ENCODE measurements around the gene LYZL4.

The LYZL4 gene

DNA sequence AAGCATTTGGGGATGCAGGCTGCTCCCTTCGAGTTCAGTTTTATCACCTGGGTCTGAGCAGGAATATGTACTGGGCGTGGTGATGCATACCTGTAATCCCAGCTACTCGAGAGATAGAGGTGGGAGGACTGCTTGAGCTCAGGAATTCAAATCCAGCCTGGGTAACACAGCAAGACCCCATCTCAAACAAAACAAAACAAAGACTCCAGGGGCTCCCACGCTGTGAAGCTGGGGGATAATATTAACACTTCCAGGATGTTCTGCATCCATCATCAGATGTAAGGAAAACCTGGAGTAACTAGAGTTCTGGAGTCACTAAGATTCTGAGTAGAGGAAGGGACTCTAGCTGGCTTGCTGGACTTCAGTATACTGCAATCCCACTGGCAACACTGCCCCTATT is 40.6 kb downstream of the LYZL4 start:
- peak; percentile 45 for DNase-seq

DNA sequence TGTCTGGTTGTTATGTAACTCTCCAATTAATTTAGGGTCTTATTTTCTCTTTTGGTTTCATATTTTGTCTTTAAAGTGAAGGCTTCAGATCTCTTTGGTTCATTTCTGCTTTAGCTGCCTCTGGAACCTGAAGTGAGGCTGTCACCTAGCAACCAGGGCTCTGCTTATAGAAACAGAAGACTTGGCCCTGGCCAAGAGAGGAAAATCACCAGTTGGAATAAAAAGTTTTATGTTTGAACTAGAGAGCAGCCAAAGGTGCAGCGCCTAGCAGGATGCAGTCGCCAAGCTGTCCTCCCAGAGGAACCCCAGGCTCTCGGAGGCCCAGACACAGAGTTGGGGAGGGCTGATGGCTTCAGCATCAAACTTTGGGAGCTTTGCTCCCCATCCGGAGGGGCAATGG is 41.1 kb downstream of the LYZL4 start:
- peak; percentile 62 for DNase-seq

DNA sequence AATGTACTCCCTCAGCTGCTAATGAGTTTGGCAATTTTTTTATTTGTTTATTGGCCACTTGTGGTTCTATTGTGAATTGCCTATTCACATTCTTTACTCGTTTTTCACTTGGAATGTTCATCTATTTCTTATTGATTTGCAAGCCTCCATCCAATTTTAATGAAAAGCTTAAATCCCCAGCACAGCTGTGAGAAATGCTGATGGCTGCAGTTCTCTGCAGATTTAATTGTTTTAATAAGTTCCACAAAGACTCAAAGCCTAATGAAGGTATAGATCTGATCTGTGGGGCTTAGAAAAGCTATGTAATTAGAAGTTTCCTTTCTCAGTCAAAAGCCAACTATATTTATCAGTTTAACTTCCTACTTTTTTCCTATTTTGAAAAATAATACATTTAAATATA is 41.5 kb downstream of the LYZL4 start:
- no peak for DNase-seq

DNA sequence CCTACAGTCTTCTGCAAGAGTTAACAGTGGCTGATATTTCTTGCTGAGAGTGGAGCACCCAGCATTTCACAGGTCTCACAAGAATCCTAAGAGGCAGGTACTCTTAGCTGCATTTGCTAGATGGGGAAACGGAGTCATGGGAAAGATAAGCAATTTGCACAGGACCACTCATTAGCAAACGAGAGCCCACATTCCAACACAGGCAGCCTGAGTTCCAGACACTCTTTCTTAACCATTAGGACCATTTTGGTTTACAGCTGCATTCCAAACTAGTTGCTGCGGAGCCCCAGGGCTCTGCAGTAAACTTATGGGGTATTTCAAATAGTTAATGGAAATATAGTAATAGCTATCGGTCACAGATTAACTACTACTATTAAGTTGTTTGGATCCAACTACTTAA is 42.5 kb downstream of the LYZL4 start:
- DNase-seq: peak; percentile 83

DNA sequence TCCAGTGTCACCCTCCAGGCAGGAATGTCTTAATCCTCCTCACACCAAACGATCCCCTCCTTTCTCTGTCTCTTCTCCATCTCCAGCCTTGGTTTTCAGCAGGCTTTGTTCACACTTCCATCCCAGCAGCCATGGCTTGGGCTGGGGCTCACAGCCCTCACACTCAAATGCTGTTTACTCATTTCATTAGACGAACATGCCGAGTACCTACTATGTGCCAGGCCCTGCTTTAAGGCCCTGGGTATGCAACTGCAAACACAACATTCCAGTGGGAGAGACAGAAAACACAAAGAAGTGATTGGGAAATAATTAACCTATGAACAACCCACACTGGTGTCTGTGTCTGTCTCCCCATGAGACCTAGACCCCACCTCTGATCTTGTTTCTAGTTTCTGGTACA is 43.9 kb downstream of the LYZL4 start:
- peak; percentile 57 for DNase-seq

DNA sequence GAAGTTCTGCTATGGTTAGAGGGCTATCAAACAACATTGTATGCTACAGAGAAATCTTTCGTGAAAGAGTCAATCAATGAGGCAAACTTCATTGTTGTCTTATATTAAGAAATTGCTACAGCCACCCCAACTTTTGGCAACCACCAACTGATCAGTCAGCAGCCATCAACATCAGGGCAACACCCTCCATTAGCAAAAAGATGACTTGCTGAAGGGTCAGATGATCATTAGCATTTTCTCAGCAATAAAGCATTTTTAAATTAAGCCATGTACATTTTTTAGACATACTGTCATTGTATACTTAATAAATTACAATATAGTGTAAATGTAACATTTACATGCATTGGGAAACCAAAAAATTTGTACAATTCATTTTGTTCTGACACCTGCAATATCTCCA is 53.1 kb downstream of the LYZL4 start:
- no peak for DNase-seq

DNA sequence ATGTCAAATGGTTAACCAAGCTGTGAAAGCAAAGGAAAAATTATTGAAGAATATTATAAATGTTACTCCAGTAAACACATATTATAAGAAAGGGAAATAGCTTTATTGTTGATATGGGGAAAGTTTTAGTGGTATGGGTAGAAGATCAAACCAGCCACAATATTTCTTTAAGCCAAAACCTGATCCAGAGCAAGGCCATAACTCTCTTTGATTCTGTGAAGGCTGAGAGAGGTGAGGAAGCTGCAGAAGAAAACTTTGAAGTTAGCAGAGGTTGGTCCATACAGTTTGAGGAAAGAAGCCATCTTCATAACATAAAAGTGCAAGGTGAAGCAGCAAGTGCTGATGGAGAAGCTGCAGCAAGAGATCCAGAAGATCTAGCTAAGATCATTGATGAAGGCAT is 54.8 kb downstream of the LYZL4 start:
- DNase-seq: no peak

DNA sequence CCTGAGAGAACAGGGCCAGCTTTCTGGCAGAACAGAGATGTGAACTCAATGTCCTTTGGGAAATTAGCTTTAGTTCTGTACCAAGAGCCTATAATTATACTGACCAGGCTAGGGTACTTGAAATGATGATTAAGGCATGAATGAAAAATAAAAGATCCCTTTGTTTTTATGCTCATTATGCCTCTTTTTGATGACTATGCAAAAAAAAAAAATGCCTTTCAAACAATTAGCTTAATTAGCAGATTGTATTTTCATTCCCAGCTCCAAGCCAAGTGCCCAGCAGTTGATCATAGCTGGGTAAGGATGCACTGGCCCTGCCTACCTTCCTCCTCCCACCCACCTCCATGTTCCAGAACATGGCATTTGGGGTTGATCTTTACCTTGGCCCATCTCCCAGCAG is 56.8 kb downstream of the LYZL4 start:
- no peak for DNase-seq

DNA sequence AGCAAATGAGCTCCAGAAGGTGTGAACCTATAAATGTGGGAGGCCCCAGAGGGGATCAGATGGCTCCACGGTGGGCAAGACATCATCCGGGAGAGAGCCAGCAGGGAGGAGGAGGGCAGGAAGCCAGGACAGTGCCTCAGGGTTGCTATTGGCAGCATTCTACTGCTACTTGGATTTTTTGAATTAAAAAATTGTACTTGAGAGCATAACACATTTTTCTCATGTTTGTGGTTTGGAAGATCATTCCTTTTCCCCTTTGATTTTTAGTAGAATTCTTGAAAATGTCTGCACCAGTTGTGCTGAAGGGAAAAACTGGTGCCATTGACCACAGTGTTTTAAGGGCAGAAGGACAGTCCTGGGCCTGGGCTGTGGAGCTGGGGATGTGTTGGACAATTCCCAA is 59.2 kb downstream of the LYZL4 start:
- no peak for DNase-seq

DNA sequence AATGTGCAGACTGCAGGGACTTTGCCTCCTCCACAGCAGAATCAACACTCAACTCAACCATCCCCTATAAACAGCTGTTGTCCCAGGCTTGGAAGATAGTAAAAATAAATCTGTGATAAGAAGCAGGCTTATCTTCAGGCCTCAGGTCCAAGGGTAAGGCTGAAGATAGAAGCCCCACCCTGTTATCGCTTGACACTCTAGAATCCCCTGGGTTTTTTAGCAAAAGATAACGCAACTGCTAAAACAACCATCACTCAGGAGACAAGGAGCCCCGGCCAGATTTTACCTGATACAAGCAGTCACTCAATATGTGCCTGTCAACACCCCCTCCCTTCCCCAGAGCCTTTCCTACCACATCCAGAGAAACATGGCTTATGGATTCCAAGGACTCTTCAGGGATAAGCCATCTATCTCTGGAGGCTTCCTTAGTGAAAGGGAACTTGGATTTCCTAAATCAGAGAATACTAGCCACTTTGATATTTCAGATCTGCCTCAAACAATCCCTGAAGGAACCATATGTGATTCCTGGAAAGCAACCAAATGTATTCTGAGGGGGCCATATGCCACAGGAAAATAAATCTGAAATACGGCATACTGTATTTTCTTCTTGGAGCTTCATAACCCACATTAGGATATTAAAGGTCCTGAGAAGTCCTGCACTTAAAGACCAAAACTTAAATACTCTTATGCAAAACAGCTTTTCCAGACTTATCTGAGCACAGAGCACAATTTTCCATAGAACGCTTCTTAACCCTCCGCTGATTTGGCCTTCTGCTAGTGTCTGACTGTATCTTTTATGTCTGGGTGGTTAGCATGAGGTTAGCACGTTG is 60.4 kb downstream of the LYZL4 start:
- no peak for DNase-seq

DNA sequence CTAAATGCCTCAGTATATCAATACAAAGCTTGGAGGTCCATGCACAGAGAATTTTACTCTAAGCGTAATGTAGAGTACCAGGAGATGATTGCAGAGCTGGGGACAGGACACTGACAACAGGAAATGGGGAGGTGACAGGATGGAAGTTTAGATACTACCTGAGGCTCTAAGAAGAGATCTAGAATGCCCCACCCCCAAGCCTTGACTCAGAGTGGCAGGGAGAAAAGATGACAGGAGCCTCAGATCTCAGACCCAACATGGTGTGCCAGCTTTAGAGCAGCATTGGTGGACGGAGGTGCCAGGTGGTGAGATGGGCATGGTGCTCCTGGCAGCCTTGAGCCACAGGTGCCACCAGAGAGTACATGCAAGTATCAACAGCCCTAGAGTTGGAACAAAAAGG is 62.5 kb downstream of the LYZL4 start:
- DNase-seq: no peak
